Right lobe of liver (tissue), 4 donors: ENCODE results near the gene KLF12.

Experiments
- CTCF ChIP-seq, 4 donors: fragments of 200-600 bp in 3 of 4; fragments of 450-650 bp in 1 of 4; IDR thresholded peaks; one replicate each; pipeline versions ENCODE4 v1.5.1 to v1.8.0; 2016 to 2022; ENCODE audit warnings: antibody characterized with exemption in 4 of 4, mild to moderate bottlenecking in 2 of 4
- POLR2A ChIP-seq: fragments of 450-650 bp; IDR thresholded peaks from one replicate; pipeline ENCODE4 v1.6.1; 2017; ENCODE audit warnings: antibody characterized with exemption, mild to moderate bottlenecking
- donor health status: DM: no; HTN: no; CAD: no.
- donor health status: DM: no; HTN: no; CAD: no.
- donor health status: DM: no; HTN: yes; CAD: no.

DNA sequence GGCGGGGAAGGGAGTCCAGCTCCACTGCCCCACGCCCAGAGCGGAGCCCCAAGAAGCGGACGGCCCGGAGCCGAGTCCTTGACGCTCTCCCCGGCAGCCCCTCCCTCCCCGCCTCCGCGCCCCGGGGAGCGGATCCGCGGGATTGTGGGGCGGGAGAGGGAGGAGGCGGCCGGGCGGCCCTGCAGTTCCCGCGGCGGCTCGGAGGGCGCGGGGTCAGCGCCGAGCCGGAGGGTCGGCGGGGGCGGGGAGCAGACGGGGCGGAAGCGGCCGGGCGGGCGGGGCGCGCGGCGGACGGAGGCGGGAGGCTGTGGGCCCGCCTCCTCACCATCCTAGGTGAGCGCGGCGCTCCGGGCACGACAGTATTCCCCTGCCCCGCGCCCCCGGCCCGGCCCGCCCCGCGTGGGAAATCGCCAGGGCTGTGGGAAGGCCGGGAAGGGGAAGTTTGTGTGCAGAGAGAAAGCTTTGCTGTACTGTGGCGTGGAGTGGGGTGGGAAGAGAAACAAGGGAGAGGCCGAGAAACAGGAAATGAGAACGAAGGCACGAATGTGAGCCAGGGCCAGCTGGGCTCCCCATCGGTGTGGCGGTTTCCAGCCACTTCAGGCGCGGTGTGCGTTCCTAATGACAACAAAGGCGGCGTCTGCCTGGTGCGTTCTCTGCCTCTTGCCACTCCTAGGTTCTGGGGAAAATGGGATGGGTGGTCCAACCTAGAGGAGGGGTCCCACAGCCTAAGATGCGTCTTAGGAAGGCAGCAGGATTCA is 1.3 kb upstream of the KLF12 start:
- TF ChIP-seq CTCF (IDR thresholded peaks at IDR 0.05) = no peak
- TF ChIP-seq POLR2A = peak; percentile 52
